Hepatocyte (in vitro differentiated cells): ENCODE results near the gene TPST1.

ENCODE experiments used
- EZH2 ChIP-seq: fragments of 200-600 bp; sonication (generic); IDR thresholded peaks from 2 replicates; pipeline ENCODE4 v1.6.1; 2016; ENCODE audit warnings: antibody characterized with exemption, mild to moderate bottlenecking, borderline replicate concordance
- EZH2phosphoT487 ChIP-seq: fragments of 200-600 bp; sonication (generic); IDR thresholded peaks from one replicate; pipeline ENCODE4 v1.6.1; 2018; ENCODE audit warnings: antibody characterized with exemption, mild to moderate bottlenecking, low read depth, moderate library complexity; ENCODE audit not compliant: unreplicated experiment, severe bottlenecking
- TF ChIP-seq, protein P1 (sequence below): fragments of 200-600 bp; sonication (generic); IDR thresholded peaks from 2 replicates; pipeline ENCODE4 v1.5.1; 2016; ENCODE audit warnings: antibody characterized with exemption, mild to moderate bottlenecking; ENCODE audit not compliant: poor library complexity

DNA sequence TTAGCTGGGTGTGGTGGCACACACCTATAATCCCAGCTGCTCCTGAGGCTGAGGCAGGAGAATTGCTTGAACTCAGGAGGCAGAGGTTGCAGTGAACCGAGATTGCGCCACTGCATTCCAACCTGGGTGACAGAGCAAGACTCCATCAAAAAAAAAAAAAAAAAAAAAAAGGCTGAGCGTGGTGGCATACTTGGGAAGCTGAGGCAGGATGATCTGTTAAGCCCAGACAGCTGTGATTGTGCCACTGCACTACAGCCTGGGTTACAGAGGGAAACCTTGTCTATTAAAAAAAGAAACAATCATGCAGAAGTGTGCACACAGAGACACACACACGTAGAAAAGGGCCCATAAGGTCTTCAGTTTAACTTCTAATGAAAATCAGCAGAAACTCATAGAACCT, 150.6 kb downstream of the TPST1 start:
- TF ChIP-seq, protein P1, sequence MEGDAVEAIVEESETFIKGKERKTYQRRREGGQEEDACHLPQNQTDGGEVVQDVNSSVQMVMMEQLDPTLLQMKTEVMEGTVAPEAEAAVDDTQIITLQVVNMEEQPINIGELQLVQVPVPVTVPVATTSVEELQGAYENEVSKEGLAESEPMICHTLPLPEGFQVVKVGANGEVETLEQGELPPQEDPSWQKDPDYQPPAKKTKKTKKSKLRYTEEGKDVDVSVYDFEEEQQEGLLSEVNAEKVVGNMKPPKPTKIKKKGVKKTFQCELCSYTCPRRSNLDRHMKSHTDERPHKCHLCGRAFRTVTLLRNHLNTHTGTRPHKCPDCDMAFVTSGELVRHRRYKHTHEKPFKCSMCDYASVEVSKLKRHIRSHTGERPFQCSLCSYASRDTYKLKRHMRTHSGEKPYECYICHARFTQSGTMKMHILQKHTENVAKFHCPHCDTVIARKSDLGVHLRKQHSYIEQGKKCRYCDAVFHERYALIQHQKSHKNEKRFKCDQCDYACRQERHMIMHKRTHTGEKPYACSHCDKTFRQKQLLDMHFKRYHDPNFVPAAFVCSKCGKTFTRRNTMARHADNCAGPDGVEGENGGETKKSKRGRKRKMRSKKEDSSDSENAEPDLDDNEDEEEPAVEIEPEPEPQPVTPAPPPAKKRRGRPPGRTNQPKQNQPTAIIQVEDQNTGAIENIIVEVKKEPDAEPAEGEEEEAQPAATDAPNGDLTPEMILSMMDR = no peak
- TF ChIP-seq EZH2 (no peak), EZH2phosphoT487 (no peak)
